GM21723 (cell line): Measurements from ENCODE around the gene PLEKHG4B.

Experiments
- ATAC-seq: cut with Tn5 transposase; IDR thresholded peaks from one replicate; pipeline ENCODE4 v1.9.1; 2021; ENCODE audit warnings: mild to moderate bottlenecking, moderate library complexity; ENCODE audit not compliant: unreplicated experiment

Gene PLEKHG4B

DNA sequence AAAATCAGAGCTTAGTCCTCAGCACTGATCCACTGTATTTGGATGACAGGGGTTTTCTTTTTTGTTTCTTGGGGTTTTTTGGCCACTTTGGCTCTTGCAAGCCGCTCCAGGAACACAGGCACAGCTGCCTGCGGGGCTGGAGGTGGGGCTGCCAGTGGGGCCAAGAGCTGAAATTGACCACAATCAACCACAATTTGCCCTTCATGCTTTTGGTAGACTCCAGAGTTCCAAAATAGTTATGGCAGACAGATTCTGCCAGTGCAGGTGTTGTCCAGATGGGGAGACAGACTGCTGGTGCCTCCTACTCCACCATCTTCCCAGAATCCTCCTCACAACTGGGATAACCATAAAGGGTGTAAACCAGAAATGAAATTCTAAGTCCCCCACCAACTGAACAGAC lies 36.5 kb downstream of the PLEKHG4B start:
- no peak for ATAC-seq

DNA sequence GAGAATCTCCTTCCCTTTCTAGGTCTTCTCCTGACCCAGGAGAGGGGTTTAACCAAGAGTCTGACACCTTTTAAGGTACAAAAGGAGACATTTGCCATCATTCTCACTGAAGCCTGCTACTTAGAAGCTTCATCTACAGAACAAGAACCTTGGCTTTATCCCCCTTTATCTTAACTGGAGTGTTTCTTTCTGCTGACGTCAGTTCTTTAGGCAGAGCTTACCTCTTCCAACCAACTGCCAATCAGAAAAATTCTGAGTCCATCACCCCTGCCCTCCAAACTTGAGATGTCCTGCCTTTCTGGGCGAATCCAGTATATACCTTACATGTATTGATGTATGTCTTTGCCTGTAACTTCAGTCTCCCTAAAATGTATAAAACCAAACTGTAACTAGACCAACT lies 37.2 kb downstream of the PLEKHG4B start:
- no peak for ATAC-seq

DNA sequence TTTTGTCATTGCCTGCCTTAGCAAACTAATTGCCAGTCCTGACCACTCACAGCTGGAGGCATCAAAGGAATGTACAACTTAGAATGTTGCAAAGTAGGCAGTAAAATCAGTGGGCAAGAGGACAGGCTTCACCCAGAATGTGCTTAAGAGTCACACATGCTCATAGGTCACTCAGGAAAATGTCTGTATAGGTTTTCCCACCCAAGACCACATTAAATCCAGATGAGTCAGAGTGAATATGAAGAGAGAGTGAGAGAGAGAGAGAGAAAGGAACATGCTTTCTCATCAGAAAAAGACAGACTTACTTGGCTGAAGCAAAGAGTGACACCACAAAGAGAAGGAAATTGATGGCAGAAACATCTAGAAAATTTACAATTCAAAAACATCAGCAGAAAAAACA lies 37.9 kb downstream of the PLEKHG4B start:
- no peak for ATAC-seq

DNA sequence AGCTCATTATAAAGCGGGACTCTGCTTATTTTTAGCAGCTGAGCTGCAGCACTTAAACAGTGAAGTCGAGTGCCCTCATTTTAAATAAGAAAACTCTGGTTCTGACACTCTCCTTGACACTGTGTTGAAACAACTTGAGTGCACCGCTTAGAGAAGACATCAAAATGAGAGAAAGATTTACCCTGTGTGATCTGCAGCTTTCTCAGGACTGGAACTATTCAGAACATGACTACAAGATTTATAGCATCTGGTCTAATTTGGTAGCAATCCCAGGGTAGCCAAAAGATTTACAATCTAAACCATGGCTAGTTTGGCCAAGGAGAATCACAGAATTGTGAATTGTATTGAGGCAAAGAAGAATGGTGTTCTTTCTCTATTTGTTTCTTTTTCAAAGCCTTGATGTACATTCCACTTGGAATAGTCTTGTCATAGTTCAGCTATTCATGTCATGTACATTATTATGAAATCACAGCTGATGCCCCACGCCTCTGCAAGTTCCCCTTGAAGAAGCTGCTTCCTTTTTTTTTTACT lies 38.7 kb downstream of the PLEKHG4B start:
- no peak for ATAC-seq

DNA sequence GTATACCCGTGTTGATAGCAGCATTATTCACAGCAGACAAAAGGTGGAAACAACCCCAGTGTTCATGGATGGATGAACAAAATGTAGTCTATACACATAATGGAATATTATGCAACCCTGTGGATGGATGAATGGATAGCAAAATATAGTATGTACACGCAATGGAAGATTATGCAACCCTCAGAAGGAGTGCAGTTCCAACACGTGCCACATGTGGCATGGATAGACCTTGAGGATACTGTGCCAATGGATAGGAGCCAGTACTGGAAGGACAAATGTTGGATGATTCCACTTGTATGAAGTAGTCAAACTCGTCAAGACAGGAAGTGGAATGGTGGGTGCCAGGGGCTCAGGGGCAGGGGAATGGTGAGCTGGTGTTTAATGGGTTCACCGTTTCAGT lies 44.9 kb downstream of the PLEKHG4B start:
- ATAC-seq: no peak

DNA sequence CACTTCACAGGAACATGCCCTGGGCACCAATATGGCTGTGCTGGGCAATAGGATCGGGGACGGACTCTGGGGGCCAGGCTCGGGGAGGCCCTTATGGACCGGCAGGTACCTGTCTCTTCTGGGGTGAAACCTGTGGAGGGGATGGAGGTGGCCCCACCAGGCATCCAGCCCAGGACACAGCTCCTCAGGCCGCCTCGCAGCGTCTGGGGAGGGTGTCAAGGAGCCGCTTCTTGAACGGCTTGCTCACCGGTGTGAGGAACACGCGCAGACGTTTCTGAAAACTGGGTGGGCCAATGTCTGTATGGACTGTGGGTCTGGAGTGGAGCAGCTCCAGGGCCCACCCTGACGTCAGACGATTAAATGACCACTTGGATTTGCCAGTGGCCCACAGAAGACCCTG lies 45.8 kb downstream of the PLEKHG4B start:
- ATAC-seq: no peak

DNA sequence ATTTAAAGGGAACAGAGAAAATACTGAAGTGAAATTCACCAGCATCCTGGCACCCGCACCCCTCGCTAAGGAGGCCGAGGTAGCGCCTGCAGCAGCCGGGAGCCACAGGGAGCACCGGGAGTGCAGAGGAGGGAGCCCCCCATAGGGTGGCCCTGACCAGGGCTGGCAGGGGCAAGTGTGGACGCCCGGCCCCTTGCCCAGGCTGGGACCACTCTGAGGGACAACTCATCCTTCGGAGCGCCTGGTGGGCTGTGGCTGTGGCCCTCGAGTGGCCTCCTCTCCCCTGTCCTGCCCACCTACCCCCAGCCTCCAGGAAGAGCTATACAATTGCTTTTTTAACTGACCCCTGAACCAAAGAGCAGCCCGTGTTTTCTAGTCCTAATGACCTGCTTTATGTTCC lies 47.0 kb downstream of the PLEKHG4B start:
- no peak for ATAC-seq

DNA sequence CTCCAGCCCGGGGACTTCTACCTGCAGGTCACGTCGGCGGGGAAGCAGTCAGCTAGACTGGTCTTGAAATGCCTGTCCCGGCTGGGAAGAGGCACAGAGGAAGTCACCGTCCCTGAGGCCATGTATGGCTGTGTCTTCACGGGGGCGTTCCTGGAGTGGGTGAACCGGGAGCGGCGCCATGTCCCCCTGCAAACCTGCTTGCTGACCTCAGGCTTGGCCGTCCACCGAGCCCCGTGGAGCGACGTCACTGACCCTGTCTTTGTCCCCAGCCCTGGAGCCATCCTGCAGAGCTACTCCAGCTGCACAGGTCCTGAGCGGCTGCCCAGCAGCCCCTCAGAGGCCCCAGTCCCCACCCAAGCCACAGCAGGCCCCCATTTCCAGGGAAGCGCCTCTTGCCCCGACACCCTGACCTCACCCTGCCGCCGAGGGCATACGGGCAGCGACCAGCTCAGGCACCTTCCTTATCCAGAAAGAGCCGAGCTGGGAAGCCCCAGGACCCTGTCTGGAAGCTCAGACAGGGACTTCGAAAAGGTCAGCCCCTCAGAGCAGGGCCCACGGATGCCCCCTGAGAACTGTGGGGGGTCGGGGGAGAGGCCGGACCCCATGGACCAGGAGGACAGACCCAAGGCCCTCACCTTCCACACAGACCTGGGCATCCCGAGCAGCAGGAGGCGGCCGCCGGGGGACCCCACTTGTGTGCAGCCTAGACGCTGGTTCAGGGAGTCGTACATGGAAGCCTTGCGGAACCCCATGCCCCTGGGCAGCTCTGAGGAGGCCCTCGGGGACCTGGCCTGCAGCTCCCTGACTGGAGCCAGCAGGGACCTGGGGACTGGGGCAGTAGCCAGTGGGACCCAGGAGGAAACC lies 47.8 kb downstream of the PLEKHG4B start:
- ATAC-seq: no peak

DNA sequence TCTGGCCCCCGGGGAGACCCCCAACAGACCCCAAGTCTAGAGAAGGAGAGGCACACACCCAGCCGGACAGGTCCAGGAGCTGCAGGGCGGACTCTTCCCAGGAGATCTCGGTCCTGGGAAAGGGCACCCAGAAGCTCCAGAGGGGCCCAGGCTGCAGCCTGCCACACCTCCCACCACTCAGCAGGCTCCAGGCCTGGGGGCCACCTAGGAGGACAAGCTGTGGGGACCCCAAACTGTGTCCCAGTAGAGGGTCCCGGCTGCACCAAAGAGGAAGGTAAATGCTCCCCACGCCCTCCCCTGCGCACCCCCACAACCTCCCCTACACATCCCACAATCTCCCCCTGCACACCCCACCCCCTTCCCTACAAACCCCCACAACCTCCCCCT lies 48.5 kb downstream of the PLEKHG4B start:
- no peak for ATAC-seq

DNA sequence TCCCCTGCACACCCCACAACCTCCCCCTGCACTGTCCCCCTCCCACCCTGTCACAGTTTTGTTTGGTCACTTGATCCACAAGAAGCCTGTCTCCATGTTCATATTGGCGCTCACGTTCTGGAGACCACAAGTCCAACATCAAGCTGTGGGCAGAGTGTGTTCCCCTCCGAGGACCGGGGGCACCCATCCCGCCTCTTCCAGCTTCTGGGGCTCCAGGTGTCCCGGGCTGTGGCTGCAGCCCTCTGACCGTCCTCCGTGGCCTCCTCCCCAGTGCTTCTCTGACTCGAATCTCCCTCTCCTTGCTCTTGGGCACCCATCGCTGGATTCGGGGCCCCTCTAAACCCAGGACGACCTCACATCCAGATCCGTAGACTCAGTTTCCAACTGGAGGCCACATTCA lies 49.2 kb downstream of the PLEKHG4B start:
- ATAC-seq: no peak

DNA sequence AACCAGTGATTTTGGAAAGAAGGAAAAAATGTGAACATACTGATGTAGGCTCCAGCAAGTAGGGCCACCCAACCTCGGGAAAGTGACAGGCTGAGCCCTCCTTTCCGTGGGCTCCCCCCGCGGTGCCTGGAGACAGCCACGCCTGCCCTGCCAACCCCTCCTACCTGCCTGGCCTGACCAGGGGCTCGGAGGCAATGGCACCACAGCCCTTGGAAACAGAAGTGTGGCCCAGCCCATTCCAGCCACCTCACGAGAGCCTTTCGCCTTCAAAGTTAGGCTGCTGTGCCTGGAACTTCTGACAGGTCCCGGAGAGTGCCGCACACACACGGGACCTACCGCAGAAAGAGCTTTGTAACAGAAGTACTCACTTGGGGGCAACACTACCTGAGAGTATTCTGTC lies 49.8 kb downstream of the PLEKHG4B start:
- no peak for ATAC-seq

DNA sequence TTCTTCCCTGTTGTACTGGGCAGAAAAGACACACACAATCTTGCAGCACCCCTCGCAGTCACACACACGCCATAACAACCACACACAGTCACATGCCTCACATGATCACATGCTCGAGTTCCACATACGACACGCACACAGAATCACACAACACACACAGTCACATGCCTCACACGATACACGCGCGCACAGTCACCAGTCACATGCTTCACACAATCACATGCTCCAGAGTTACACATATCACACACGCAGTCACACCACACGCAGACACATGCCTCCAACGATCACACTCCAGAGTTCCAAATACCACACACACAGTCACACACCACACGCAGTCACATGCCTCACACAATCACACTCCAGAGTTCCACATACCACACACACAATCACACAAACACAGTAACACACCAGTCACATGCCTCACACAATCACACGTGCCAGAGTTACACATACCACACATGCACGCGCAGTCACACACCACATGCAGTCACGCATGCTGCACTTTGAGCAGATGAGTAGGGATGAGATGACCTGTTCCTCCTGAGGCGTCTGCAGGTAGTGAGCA lies 50.4 kb downstream of the PLEKHG4B start:
- no peak for ATAC-seq

DNA sequence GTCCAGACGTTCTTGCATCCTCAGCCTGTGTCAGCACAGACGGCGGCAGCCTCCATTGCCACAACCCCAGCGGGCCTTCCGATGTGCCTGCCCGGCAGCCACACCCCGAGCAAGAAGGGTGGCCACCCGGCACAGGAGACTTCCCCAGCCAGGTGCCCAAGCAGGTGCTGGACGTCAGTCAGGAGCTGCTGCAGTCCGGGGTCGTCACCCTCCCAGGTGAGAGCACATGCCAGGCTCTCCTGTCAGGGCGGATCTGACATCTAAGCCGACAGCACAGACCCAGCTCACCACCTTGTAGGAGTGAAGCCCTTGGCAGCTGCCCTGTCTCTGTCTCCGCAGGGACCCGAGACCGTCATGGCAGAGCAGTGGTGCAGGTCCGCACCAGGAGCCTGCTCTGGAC lies 51.1 kb downstream of the PLEKHG4B start:
- ATAC-seq: no peak

DNA sequence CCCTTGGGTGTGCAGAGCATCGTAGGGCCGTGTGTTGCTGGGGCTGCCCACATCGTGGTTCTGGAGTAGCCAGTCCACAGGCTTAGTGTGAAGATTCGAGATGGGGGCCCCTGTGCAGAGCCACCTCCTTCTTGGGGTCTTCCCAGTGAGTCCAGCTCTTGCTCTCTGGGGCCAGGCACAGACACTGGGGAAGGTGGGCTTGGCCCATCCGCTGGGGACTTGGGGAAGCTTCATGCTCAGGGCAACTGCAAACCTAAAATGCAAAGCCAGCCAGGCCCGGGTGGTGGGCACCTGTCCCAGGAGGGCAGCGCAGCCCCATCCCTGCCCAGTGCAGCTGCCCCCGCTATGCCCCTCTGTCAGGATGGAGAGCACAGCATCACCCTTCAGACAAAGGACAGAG lies 53.0 kb downstream of the PLEKHG4B start:
- ATAC-seq: no peak

DNA sequence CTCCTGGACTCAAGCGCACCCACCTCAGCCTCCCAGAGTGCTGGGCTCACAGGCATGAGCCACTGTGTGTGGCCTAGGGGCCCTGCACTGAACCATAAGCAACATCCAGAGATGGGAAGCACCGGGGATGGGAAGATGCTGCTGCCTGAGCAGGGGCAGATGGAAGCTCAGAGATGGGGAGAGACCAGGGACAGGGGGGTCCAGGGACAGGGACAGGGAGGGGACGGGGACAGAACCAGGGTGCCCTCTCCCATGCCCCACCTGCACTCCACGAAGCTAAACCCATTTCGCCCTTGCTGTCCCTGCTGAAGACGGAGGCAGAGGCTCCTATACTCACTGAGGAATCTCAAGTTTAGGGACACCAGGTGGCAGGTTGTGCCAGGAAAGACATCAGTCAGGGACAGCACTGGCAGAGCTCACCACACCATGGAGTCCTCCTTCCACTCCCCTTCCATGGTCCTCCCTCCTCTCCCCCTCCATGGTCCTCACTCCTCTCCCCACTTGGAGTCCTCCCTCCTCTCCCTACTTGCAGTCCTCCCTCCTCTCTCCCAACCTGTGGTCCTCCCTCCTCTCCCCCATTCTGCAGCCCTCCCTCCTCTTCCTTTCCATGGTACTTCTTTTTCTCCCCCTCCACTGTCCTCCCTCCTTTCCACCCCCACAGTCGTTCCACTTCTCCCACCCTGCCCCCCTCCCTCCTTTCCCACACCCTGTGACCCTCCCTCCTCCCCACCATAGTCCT lies 53.8 kb downstream of the PLEKHG4B start:
- no peak for ATAC-seq

DNA sequence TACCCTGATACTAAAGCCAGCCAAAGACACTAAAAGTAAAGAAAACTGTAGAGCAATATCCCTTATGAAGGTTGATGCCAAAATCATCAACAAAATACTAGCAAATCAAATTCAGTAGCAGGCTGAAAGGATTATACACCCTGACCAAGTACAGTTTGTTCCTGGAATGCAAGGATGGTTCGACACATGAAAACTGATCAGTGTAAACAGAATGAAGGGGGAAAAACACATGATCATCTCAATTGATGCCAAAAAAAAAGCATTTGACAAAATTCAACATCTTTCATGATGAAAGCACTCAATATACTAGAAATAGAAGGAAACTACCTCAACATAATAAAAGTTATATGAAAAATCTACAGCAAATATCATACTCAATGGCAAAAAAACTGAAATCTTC lies 55.8 kb downstream of the PLEKHG4B start:
- no peak for ATAC-seq

DNA sequence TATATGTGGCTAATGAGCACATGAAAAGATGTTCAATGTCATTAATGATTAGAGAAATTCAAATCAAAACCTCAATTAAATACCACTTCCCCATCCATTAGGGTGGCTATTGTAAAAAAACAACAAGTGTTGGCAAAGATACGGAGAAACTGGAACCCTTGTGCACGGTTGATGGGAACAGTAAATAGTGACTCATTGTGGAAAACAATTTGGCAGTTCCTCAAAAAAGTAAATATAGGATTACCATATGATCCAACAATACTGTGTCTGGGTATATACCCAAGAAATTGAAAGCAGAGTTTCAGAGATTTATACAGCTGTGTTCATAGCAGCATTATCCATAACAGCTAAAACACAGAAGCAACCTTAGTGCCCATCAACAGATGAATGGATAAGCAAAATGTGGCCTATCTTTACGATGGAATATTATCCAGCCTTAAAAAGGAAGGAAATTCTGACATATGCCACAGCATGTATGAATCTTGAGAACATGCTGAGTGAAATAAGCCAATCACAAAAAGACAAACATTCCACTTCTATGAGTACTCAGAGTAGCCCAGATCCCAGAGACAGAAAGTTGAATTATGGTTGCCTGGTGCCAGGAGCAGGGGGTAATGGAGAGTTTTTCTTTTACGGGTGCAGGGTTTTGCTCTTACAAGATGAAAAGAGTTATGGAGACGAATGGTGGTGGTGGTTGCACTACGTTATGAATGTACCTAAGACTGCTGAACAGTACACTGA lies 57.9 kb downstream of the PLEKHG4B start:
- ATAC-seq: no peak

DNA sequence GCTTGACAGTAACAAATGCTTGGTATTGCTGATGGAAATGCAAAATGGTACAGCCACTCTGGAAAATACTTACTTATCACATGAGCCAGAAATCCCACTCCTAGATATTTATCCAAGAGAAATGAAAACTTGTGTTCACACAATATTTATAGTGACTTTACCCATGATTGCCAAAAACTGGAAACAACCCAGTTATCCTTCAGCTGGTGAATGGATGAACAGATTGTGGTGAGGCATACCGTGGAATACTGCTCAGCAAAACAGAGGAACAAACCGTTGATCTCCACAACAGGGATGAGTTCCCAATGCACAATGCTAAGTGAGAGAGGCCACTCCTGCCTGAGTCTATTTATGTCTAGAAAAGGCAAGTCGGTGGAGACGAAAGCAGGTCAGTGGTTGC lies 58.8 kb downstream of the PLEKHG4B start:
- no peak for ATAC-seq

DNA sequence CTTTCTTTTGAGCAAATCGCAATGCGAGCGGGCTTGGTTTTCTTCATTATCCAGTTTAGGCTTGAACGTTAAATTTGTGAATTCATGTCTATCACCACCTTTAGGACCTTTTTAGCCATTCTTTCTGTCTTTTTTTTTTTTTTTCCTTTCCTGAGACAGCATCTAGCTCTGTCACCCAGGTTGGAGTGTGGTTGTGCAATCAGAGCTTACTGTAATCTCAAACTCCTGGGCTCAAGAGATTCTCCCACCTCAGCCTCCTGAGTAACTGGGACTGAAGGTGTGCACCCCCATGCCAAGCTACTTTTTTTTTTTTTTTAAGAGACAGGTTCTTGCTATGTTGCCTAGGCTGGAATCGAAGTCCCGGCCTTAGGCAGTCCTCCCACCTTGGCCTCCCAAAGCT lies 60.1 kb downstream of the PLEKHG4B start:
- ATAC-seq: no peak

DNA sequence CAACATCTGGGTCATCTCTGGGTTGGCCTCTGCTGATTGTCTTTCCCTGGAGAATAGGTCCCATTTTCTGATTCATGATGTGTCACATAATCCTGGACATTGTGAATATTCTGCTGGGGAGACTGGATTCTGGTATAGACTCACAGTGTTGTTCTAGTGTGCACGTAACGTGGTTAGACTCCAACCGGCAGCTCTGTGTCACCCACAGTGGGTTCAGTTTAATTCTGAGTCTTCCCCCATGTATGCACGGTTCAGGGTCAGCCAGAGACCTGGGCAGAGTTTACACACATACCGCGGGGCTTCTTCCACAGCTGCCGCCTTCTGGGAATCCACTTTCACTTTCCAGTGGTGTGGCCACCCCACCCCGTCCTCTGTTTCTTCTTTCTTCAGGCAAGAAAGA lies 61.3 kb downstream of the PLEKHG4B start:
- ATAC-seq: no peak

DNA sequence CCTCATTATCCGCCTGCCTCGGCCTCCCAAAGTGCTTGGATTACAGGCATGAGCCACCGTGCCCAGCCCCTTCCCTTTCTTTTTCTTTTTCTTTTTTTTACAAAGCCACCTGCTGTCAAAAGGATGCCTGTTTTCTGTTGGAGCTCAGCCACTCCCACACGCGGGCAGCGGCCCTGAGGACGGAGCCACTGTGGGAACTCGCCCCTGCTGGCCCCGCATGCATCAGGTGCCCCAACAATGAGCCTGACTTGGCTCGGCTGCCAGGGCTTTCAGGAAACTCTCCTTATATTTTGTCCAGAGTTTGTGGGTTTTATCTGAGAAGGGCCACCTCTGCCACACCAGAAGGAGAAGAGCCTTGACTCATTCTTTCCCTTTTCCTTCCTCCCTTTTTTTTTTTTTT lies 62.3 kb downstream of the PLEKHG4B start:
- no peak for ATAC-seq
